ENCODE measurements around the gene SYNE1.

- no peak for TF ChIP-seq CTCF (IDR thresholded peaks at IDR 0.05)
- no peak for TF ChIP-seq POLR2A (IDR thresholded peaks at IDR 0.05)
These were observed 413.5 kb downstream of the SYNE1 start for GRCh38 chr6:152223636-152224035.
